Measurements from ENCODE around the gene TOE1. TPM values are rescaled to one million over a fixed set of nuclear protein-coding genes. Genes with fewer than 3 reads are reported as not detected.

The TOE1 gene
- total and polyA plus RNA-seq, 2 donors (not counting 1 experiment from before 2014, with no cell fraction given), result 9.0 to 12.1 TPM

- H3K27ac ChIP-seq (ENCODE audit: insufficient read depth, low read length), result no peak overlapping the region
- H3K9ac ChIP-seq (ENCODE audit: insufficient read depth, low read length), result no peak overlapping the region
- peaks cover 18% of the 10 kb centered on the region for H3K79me2 ChIP-seq (ENCODE audit: control insufficient read depth, insufficient read depth, low read length)
- DNase-seq (ENCODE audit: low read depth in 2 of 2), result no peak
- TF ChIP-seq EZH2 (IDR thresholded peaks at IDR 0.05; ENCODE audit: low read length, missing control alignments), result no peak
- H3K27me3 ChIP-seq (ENCODE audit: control insufficient read depth, insufficient read depth, low read length), result no peaks in the 10 kb centered on the region
- no peak overlapping the region for H3K4me2 ChIP-seq (ENCODE audit: extremely low read depth, insufficient read depth, low read length)
- H2AFZ ChIP-seq (ENCODE audit: low read length), result no peak overlapping the region
- no peak overlapping the region for H3K4me3 ChIP-seq (replicated peaks in 1 of 4; ENCODE audit: control extremely low read depth in 1 of 4, insufficient read depth in 1 of 4, low read depth in 3 of 4, low read length in 4 of 4)
- peaks cover 10% of the 10 kb centered on the region for H3K36me3 ChIP-seq (ENCODE audit: control insufficient read depth, insufficient read depth, low read length)
- H4K20me1 ChIP-seq (ENCODE audit: control insufficient read depth, extremely low read depth, insufficient read depth, low read length), result no peaks in the 10 kb centered on the region
- no peaks in the 10 kb centered on the region for H3K9me3 ChIP-seq (ENCODE audit: control insufficient read depth, insufficient read depth, low read depth, low read length)
- H3K4me1 ChIP-seq (ENCODE audit: control insufficient read depth, extremely low read depth, insufficient read depth, low read length), result peaks cover 15% of the 10 kb centered on the region
Measured at GRCh38 chr1:45344499-45344898, 4.5 kb downstream of the TOE1 start.

- no peaks in the 10 kb centered on the region for H4K20me1 ChIP-seq (ENCODE audit: control insufficient read depth, extremely low read depth, insufficient read depth, low read length)
- TF ChIP-seq EZH2 (IDR thresholded peaks at IDR 0.05; ENCODE audit: low read length, missing control alignments), result no peak
- TF ChIP-seq CTCF (conservative IDR thresholded peaks at IDR 0.05 in 1 of 2, IDR thresholded peaks at IDR 0.05 in 1 of 2; ENCODE audit: low read depth in 1 of 2, low read length in 2 of 2), result no peak
- no peak overlapping the region for H2AFZ ChIP-seq (ENCODE audit: low read length)
- peaks cover 15% of the 10 kb centered on the region for H3K4me1 ChIP-seq (ENCODE audit: control insufficient read depth, extremely low read depth, insufficient read depth, low read length)
- H3K36me3 ChIP-seq (ENCODE audit: control insufficient read depth, insufficient read depth, low read length), result peaks cover 10% of the 10 kb centered on the region
- no peaks in the 10 kb centered on the region for H3K9me3 ChIP-seq (ENCODE audit: control insufficient read depth, insufficient read depth, low read depth, low read length)
- no peaks in the 10 kb centered on the region for H3K27me3 ChIP-seq (ENCODE audit: control insufficient read depth, insufficient read depth, low read length)
- no peak overlapping the region for H3K4me3 ChIP-seq (replicated peaks in 1 of 4; ENCODE audit: control extremely low read depth in 1 of 4, insufficient read depth in 1 of 4, low read depth in 3 of 4, low read length in 4 of 4)
- no peak overlapping the region for H3K27ac ChIP-seq (ENCODE audit: insufficient read depth, low read length)
- H3K9ac ChIP-seq (ENCODE audit: insufficient read depth, low read length), result no peak overlapping the region
- no peak for DNase-seq (ENCODE audit: low read depth in 2 of 2)
- no peak overlapping the region for H3K4me2 ChIP-seq (ENCODE audit: extremely low read depth, insufficient read depth, low read length)
- peaks cover 18% of the 10 kb centered on the region for H3K79me2 ChIP-seq (ENCODE audit: control insufficient read depth, insufficient read depth, low read length)
Measured at GRCh38 chr1:45345014-45345413, 5.0 kb downstream of the TOE1 start.

GRCh38 chr1:45346473-45346872, 6.5 kb downstream of the TOE1 start:
- Histone ChIP-seq H3K9me3 (ENCODE audit: control insufficient read depth, insufficient read depth, low read depth, low read length) (no peaks in the 10 kb centered on the region), H3K9ac (ENCODE audit: insufficient read depth, low read length) (no peak overlapping the region), H3K4me2 (ENCODE audit: extremely low read depth, insufficient read depth, low read length) (no peak overlapping the region), H4K20me1 (ENCODE audit: control insufficient read depth, extremely low read depth, insufficient read depth, low read length) (no peaks in the 10 kb centered on the region), H3K4me1 (ENCODE audit: control insufficient read depth, extremely low read depth, insufficient read depth, low read length) (peaks cover 6% of the 10 kb centered on the region), H3K27ac (ENCODE audit: insufficient read depth, low read length) (no peak overlapping the region), H3K36me3 (ENCODE audit: control insufficient read depth, insufficient read depth, low read length) (peaks cover 10% of the 10 kb centered on the region), H3K79me2 (ENCODE audit: control insufficient read depth, insufficient read depth, low read length) (peaks cover 9% of the 10 kb centered on the region), H3K27me3 (ENCODE audit: control insufficient read depth, insufficient read depth, low read length) (no peaks in the 10 kb centered on the region), H2AFZ (ENCODE audit: low read length) (no peak overlapping the region), H3K4me3 (replicated peaks in 1 of 4; ENCODE audit: control extremely low read depth in 1 of 4, insufficient read depth in 1 of 4, low read depth in 3 of 4, low read length in 4 of 4) (no peak overlapping the region)
- no peak for TF ChIP-seq CTCF (conservative IDR thresholded peaks at IDR 0.05 in 1 of 2, IDR thresholded peaks at IDR 0.05 in 1 of 2; ENCODE audit: low read depth in 1 of 2, low read length in 2 of 2)
- TF ChIP-seq EZH2 (IDR thresholded peaks at IDR 0.05; ENCODE audit: low read length, missing control alignments), result no peak
- DNase-seq (ENCODE audit: low read depth in 2 of 2), result no peak
